Kidney epithelial cell (primary cell): ENCODE measurements around the gene LARGE1. TPM values are rescaled to one million over a fixed set of nuclear protein-coding genes. Genes with fewer than 3 reads are reported as not detected.

Source experiments
- DNase-seq: peaks from one replicate; pipeline ENCODE4 v3.0.0-alpha.2; 2010; ENCODE audit warnings: low read depth
- H3K27me3 ChIP-seq: 2 replicates; pipeline ENCODE4 v1.6.0; 2011; ENCODE audit warnings: low read length; ENCODE audit not compliant: control insufficient read depth, insufficient read depth
- H3K36me3 ChIP-seq: 2 replicates; pipeline ENCODE4 v1.5.1; 2011; ENCODE audit warnings: low read length; ENCODE audit not compliant: control insufficient read depth, insufficient read depth
- H3K4me3 ChIP-seq: 2 replicates; pipeline ENCODE4 v1.5.1; 2011; ENCODE audit warnings: low read depth, mild to moderate bottlenecking, control low read depth, low read length
- CTCF ChIP-seq: IDR thresholded peaks from 2 replicates; pipeline ENCODE4 v1.5.1; 2011; ENCODE audit warnings: mild to moderate bottlenecking, moderate library complexity, low read length, control low read depth, inconsistent platforms; ENCODE audit not compliant: insufficient read depth, poor library complexity, severe bottlenecking
- total RNA-seq: library from RNA; depleted of rRNA; stranded (reverse); fragments of >200 nt; gene quantifications from 2 replicates; pipeline ENCODE4 v1.2.3, GENCODE V29; 2015

The LARGE1 gene
- total RNA-seq, 1 donor from 2014 or later = 17.8 TPM

GRCh38 chr22:33919391-33920196 is 682 bp downstream of the LARGE1 start:
- TF ChIP-seq CTCF = no peak
- H3K27me3 ChIP-seq = peaks cover 2% of the 10 kb centered on the region
- no peaks in the 10 kb centered on the region for H3K36me3 ChIP-seq
- H3K4me3 ChIP-seq = peak overlapping the region; percentile 86
- no peak for DNase-seq

DNA sequence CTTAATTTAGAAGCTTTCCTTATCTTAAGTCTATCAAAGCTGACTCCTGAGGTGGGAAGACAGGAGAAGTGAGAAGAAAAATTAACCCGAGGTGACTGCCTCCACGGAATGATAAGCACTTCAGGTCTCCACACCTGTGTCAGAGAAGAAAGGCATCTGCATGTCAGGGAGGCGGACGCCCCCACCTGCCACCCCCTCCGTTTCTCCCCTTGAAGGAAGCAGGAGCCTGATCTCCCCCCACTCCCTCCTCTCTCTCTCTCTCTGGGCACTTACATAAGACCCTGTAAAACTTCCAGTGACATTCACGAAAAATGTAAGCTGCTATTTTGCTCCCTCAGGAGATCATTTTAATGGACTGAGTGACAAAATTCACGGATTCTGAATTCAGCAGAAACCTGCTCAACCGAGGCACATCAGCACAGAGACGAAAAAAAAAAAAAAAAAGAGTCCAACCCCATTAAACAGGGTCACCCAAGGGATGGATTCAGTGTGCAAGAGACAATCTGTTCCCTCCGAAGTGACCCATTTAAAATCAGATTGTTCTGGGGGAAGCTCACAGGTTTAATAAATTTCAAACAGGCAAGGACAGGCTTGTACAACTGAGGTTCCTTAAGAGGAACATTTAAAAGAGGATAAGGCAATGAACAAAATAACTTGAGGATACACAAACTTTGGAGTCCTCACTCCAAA is 1.5 kb downstream of the LARGE1 start:
- Histone ChIP-seq H3K27me3 (peaks cover 2% of the 10 kb centered on the region), H3K36me3 (no peaks in the 10 kb centered on the region), H3K4me3 (peak overlapping the region; percentile 86)
- no peak for TF ChIP-seq CTCF
- DNase-seq = no peak

- TF ChIP-seq CTCF = peak; percentile 40
- H3K4me3 ChIP-seq = no peak overlapping the region
- DNase-seq = no peak
- no peaks in the 10 kb centered on the region for H3K27me3 ChIP-seq
- no peaks in the 10 kb centered on the region for H3K36me3 ChIP-seq
Measured at GRCh38 chr22:33917744-33918406, 2.4 kb downstream of the LARGE1 start.

- no peak for TF ChIP-seq CTCF
- Histone ChIP-seq H3K36me3 (no peaks in the 10 kb centered on the region), H3K27me3 (no peaks in the 10 kb centered on the region), H3K4me3 (no peak overlapping the region)
- DNase-seq = no peak
Measured at GRCh38 chr22:33914699-33915098, 5.6 kb downstream of the LARGE1 start.

- no peak for TF ChIP-seq CTCF
- no peak for DNase-seq
- H3K36me3 ChIP-seq = no peaks in the 10 kb centered on the region
- no peaks in the 10 kb centered on the region for H3K27me3 ChIP-seq
- no peak overlapping the region for H3K4me3 ChIP-seq
Measured at GRCh38 chr22:33914131-33914530, 6.1 kb downstream of the LARGE1 start.
